GM21526 (cell line): ENCODE measurements around the gene MSH2.

Experiments
- ATAC-seq: cut with Tn5 transposase; IDR thresholded peaks from one replicate; pipeline ENCODE4 v1.9.1; 2021; ENCODE audit warnings: moderate library complexity; ENCODE audit not compliant: unreplicated experiment, low FRiP score

The MSH2 gene

DNA sequence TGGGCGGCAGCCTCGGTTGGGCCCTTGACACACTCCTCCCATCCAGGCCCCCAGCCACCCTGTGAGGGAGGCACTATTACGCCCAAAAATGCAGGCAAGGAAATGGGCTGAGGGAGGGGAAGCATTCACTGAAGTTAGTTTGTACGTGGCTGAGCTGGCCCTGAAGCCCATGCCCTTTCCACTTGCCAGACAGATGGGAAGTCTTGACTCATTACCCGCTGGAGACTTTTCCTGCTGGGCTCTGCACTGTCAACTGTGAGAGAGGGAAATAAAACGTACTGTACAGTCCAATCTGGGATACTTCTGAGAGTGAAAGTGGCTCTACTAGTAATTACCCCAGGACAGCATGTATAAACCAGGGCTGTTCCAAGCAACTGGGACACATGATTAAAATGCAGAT, 125.9 kb downstream of the MSH2 start:
- no peak for ATAC-seq

DNA sequence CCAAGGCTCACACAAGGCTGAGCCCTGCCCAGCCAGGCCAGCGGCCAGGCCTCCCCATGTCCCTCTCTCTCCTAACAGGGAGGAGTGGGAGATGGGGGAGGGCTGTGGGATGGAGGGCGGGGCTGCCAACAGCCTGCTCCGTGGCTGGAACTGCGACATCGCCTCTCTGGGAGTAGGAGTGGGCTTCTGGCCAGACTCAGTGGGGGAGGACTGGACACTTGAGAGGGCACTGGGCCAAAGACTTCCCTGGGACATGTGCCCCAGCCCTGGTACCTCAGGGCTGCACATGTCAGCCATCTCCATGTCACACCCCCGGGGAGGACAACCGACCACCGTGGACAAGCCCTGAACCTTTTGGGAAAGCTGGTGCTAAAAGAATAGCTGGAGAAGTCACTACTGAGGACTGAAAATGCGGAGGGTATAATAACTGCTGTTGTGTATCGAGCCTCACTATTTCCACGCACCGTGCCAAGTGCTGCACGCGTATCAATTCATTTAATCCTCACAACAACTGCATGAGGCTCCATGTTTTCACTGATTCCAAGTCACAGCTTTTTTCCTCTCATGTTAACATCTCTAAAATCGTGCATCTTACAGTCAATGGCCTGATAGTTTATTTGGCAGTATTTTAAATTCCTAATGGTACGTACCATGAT, 127.3 kb downstream of the MSH2 start:
- ATAC-seq, result no peak

DNA sequence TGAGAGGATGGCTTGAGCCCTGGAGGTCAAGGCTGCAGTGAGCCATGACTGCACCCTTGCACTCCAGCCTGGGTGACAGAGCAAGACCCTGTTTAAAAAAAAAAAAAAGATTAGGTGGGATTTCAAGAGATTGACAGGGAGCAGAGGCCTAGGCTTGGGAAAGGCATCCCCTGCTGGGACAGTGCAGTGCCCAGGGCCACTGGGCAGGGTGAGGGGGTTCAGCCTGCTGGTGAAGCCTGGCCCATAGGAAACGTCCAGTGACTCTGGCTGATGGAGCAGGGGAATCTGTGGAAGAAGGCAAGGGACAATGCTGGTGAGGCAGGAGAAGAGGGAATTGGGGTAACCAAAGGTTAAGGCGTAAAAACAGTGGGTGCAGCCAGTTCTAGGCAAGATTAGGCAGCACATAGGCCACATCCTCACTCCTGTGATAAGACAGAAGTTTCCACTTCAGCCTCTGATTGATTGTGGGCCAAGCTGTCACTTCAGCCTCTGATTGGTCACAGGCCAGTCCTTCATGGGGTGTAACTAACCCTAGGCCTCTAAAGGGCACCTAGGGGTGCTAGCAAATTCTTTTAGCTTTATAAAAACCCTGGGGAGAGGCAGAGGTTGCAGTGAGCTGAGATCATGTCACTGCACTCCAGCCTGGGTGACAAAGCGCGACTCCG, 128.6 kb downstream of the MSH2 start:
- ATAC-seq, result no peak
